Stimulated activated naive CD8-positive, alpha-beta T cell treated with anti-CD3 and anti-CD28 coated beads, Interleukin-15, Interleukin-2, amounts not matched to agents 100 U/mL and 50 U/mL, for 24 hours (primary cell): ENCODE data around the gene NT5DC4.

ENCODE experiments used
- ATAC-seq: fragments of 150-1000 bp; cut with Tn5 transposase; one replicate; pipeline ENCODE4 v1.10.0; 2021
- DNase-seq: peaks from one replicate; pipeline ENCODE4 v3.0.0; 2021

Gene NT5DC4

DNA sequence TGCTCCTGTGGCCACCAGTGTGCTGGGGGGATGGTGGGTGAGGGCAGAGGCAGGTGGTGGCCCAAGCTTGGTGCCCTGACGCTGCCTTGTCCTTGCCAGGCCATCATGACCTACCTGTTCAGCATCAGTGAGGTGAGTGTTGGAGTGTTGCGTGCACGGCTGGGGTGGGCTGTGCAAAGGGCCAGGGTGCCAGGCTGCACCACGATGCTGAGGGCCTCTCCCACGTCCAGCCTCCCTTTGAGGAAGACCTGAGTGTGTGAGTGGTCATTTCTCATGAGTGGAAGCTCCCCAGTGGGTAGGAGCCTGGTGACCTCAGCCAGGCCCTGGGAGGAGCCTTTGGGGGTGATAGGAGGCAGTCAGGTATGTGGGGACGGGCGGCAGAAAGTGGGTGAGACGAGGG is 3.2 kb downstream of the NT5DC4 start:
- DNase-seq (no peak), ATAC-seq (no peak)

DNA sequence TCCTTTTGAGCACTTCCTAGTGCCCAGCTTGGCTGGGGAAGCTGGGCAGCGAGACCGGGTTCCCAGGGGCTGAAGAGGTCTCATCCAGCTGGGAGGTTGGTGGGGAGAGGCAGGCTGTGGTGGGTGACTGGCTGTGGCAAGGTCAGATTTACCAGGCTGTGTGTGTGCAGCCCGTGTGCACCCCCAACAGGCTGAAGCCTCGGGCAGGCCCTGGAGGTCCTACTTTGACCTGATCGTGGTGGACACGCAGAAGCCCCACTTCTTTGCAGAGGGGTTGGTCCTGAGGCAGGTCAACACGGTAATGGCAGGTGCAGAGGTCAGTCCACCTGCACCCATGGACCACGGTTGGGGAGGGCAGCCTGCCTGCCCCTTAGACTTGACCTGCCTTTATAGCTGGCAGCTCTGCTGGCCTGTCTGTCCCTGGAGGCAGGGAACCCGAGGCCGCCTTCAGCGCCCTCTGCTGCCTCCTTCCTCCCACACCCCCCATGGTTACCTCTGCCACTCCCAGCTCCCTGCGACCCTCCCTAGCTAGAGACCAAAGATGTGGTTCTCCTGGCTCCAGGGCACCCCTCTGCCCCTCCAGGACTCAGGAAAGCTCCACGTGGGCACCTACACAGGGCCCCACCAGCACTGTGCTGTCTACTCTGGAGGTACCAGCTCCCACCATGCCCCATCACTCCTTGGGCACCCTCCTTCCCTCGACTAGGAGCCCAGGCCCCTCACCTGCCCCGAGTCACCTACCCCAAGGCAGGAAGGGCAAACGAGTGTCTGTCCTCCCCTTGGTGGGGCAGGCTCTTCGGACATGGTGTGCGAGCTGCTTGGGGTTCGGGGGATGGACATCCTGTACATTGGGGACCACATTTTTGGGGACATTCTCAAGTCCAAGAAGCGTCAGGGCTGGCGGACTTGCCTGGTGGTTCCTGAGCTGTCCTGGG is 4.0 kb downstream of the NT5DC4 start:
- DNase-seq (no peak), ATAC-seq (no peak)

DNA sequence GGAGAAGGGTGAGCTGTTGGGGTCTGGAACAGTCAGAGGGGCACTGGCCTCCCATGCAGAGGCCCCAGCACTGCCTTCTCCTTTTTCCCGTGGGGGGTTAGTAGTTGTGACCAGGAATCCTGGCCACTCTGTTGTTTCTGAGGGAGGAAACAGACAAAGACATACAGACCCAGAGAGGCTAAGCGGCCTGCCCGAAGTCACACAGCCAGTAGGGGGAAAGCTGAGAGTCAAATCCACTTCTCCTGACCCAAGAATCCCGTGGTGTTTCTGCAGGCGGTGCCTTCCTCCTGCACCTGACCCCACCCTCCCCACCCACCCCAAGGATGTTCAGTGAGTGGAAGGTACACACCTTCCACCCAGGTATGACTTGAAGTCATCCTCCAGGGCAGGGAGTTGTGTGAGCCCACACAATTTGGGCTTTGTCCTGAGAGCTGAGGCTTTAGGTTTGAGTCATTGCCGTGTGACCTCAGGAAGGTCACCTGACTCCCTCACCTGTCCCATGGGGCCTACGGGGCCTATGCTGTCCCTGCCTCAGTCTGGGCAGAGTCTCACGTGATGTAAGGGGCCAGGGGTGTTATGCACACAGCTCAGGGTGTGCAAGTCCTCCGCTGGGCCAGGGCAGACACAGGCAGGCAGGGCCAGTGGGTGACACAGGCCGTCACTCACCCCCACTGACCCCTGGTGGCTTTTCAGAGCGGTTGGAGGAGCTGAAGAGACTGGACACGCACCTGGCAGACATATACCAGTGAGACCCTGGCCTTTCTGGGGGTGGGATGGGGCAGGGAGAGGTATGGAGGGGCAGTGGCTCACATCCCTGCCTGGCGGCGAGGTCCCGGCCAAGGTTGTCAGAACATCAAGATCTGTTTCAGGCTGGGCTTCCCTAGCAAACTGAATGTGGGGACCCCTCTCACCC is 5.0 kb downstream of the NT5DC4 start:
- no peak for ATAC-seq

DNA sequence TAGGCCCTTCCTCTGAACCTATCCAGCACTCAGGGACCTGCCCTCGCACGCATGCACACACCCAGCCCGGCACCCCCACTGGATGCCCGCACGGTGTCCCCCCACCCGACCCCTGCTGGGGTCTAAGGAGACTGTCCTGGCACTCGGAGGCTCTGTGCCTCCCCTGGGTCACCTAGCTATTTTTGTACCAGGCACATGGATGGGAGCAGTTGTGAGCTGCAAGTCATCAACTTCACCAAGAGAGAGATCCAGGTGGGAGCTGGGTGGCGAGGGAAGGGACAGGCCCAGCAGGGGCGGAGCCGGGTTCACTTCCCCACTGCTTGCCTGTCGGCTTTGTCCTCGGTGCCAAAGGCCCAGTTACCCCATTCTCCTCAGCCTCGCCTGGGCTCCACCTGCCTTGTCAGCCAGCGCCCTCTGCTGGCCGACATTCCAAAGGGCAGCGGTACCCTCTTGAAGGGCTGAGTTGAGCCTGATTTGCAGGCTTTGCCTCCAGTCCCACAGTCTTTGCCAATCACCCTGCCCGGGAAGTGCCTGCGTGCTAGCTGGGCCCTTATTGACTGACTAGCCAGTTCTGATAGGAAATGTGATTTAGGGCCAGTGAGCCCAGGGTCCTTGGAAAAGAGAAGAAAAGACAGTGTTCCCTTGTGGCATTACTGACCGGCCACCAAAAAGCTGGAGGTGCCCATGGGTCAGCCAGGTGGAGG is 5.8 kb downstream of the NT5DC4 start:
- DNase-seq, result peak; percentile 88
- peak; percentile 92 for ATAC-seq

More for the DNA sequence above, 5.0 kb downstream of the NT5DC4 start:
- no peak for DNase-seq

DNA sequence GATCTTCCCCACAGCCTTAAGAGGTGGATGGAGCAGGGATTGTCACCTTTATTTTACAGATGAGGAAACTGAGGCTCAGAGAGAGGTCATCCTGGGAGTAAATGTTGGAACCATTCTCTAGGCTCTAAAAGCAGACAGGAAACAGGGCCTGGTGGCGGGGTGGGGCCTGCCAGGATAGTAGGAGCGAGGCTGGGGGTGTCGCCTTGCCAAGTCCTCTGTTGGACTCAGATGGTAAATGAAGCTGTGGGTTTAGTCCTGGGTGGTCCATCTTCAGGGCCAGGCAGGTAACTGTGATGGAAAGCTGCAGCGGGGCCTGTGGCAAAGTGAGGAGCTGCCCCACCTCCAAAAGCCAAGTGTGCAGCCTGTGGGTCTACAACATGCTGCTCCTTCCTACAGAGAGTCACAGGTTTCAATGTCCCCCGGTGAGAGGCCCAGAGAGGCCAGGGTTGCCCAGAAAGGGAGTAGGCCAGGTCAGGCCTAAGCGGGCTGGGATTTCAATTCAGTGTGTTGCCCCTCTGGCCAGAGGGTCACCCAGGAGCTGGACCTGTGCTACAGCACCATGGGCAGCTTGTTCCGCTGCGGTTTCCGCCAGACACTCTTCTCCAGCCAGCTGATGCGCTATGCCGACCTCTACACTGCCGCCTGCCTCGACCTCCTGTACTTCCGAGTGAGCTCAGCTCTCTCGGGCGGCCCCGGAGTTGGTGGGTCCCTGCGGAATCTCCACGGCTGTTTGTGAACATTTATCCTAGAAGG is 6.6 kb downstream of the NT5DC4 start:
- ATAC-seq (no peak), DNase-seq (no peak)

DNA sequence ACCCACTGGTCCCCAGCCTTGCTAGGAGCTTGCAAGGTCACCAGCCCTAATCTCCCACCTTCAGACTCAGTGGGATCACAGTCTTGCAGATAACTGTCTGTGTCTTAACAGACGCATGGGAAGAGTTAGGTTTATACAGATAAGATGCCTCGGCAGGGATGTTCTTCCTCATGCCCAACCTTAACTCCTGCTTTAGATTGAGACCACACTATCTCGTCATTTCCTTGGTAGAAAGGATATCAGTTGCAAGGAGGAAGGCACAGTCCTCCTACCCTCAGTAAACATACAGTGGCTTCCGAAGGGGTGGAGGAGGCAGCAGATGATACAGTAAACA is 7.2 kb downstream of the NT5DC4 start:
- ATAC-seq, result no peak
- DNase-seq, result no peak

DNA sequence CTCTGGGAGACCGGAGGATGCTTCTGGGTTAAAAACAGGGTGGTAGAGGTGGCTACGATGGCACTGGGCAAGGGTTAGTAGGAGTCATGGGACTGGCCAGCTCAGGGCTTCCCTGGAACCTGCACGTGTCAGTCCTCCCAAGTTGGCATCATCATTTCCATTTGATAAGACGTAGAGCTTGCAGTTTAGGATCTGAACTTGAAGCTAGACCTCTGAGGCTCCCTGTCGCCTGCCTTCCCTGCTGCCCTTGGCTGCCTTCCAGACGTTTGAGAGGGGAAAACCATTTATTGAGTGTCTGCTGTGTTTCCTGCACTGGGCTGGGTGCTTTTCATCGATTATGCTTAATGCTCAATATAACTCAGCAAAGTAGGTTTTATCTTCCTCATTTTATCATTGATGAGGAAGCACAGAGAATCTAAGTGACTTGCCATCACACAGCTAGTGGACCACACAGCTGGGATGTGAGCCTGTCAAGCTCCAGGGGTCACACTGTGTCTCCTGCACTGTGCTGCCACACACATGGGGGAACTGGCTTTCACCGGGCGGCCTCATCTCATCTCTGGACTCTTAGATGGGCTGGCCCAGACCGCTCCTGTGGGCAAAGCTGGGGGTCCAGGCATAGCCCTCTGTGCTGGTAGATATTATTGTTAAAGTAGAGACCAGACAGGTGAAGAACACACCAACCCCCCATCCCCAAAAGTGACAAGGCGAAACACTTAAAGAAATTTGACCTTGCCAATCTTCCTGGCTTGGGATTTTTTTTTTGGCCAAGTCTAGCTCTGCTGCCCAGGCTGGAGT is 7.8 kb downstream of the NT5DC4 start:
- ATAC-seq (no peak), DNase-seq (no peak)

DNA sequence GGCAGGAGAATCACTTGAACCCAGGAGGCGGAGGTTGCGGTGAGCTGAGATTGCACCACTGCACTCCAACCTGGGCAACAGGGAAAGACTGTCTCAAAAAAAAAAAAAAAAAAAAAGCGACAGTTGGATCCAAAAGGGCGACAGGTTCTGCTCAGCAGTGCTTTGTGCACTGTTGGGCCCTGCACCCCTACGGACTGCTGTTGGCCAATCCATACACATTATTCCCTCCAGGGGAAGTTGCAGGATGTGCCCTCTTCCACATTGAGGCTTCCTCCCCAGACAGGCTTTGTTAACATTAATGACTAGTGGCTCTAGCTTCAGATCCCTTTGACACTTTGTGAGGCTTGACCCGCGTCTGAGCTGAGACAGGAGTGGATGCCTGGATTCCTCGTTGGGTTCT is 9.4 kb downstream of the NT5DC4 start:
- no peak for DNase-seq
- ATAC-seq, result no peak

DNA sequence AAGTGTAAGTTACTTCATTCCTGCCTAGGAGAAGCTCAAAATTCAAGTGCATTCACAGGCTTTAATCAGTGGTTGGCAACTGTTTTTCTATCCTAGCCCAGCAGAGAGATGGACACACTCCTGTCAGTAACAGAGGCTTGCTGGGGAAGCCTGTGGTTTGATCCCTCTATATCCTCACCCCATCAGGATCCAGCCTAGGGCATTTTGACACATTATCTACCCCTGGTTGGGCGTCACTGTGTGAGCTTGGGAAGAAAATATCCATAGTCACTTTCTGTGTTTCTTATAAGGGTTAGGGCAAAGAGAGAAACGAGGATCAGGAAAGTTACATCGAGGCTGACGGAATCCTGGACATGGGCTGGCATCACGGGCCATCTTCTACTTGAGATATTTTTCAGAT is 10.0 kb downstream of the NT5DC4 start:
- ATAC-seq (no peak), DNase-seq (no peak)

DNA sequence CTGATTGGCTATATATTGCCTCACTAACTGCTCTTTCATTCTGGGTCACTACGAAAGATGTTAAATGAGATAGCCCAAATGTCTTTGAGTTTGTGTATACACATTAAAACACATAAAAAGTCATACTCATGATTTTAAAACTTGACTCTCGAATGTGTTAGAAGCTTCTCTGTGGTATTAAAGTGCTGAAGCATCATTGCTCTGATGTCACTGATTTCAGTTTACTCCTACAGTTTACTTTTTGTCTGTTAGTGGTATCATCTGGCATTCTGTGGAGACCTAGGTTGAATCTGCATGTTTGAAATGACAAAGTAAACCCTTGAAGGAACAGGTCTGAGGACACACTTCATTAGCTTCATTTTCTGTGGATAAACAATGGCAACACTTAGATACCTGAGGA is 10.7 kb downstream of the NT5DC4 start:
- DNase-seq (no peak), ATAC-seq (no peak)

DNA sequence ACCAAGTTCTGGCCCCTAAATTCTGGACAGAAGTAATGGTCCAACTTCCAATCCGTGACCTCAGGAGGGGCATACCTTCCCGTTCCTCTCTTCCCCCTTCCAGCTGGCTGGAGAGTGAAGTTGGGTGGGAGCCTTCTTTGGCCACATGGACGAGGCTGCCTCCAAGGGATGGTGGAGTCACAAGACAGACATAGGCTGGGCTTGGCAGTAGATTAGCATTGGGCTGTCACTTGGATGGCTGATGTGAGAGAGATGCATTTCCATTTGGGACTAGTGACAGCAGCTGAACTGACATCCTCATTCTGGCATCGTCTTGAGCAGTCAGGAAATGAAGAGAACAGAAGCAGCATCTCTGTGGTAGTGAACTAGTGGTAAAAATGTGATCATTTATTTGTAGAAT is 12.6 kb downstream of the NT5DC4 start:
- no peak for ATAC-seq
- DNase-seq, result no peak

DNA sequence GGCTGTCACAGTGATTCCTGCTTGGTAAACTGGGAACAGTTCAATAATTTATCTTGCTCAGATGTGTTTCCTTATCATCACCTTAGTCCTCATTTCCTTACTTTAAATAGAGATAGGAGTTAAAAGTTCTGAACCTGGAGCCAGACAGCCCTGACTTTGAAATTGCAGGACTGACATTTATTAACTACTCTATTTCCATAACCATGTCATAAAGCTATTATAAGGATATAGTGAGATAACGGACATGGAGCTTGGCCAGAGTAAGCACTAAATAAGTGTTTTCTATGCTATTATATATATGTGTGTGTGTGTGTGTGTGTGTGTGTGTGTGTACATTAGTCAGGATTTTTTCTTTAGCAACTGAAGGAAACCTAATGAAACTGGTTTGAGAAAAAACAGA is 13.1 kb downstream of the NT5DC4 start:
- no peak for DNase-seq
- no peak for ATAC-seq

DNA sequence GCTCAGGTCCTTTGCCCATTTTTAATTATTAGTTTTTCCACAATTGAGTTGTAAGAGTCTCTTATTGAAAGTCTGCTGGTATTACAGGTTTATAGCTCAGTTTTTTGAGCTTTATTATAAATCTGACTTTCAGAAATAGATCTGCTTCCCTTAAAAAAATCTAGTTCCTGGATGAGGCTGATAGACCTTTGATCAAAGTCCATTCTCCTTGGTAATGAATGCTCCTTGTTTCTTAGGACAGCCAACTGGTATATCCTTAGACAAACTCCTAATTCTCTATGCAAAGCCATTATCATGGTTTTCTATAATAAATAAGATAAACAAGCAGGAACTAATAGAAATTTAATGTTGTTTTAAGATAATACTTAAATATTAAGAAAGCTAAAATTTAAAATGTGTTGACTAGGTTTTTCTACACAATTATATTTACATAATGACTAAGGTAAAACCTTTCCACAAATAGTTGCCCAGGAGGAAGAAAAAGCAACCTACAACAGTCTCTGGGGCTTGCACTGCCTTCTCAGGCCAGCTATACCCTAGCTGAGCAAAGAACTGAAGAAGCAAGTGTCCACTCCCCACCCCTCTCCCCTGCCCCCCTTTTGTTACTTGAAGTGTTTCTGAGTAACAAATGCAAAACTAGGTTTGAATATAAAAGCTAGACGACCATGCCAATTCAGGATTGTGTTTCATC is 16.9 kb downstream of the NT5DC4 start:
- DNase-seq (no peak), ATAC-seq (no peak)

DNA sequence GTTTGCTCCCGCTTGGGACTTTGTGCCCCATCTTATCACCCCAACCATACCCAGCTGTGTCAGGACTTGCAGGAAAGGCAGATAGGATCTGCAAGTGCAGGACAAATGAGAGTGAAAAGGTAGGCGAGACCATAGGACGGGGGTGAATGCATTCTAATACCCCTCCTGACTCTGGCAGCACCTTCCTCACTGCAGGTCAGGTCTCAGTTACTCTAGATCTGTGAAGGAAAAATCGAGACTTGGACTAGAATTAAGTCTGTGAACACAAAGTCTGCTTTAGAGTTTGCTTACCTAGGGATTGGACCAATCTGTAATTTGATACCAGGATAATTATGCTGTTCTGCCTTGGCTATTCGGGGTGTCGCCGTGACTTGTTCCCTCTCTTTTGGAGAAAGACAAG is 19.7 kb downstream of the NT5DC4 start:
- no peak for ATAC-seq
- no peak for DNase-seq

DNA sequence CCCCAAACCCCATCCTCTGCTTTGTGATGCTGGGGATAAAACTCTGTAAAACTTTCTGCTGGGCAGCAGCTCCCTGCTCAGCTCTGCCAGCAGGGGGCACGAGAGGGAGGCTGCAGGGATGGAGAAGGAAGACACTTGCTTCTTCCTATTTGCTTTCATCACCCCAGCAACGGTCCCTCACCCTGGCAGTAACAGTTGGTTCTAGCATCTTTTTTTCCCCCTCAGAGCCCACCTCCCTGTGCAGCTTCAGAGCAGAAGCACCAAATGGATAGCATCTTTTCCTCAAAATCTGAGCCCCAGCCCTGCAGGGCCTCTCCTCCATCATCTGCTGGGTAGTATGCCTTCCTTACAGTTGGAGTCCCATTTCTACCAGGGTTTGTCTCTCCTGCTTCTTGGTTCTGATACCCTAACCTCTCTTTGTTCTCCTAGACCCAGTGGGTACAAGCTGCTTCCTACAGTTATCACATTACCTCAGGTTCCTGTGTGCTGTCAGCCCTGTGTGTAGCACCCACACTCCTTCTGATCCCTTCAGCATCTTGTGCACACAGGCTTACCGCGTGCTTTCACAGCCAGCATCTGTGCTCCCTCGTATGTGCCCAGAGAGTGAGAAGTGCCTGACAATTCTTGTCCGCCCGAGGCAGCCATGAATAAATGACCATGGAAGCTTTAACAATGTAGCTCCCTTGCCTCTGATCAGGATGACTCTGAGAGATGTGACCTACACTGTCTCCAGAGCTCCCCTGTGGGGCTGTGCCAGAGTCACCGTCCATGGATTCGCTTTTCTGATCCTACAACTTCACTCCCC is 29.1 kb downstream of the NT5DC4 start:
- peak; percentile 89 for DNase-seq
- peak; percentile 91 for ATAC-seq

DNA sequence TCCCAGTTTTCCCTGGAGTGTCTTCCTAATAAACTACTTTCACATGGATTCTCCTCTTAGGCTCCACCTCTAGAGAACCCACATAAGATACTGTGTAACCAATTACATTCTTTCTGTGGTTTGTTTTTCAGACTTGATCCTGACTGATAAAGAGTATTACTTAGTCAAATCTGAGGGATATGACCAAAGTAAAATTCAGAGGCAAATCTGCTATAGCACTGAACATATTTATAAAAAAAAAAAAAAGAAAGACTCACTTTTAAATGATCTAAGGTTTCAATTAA is 29.7 kb downstream of the NT5DC4 start:
- ATAC-seq (no peak), DNase-seq (no peak)

DNA sequence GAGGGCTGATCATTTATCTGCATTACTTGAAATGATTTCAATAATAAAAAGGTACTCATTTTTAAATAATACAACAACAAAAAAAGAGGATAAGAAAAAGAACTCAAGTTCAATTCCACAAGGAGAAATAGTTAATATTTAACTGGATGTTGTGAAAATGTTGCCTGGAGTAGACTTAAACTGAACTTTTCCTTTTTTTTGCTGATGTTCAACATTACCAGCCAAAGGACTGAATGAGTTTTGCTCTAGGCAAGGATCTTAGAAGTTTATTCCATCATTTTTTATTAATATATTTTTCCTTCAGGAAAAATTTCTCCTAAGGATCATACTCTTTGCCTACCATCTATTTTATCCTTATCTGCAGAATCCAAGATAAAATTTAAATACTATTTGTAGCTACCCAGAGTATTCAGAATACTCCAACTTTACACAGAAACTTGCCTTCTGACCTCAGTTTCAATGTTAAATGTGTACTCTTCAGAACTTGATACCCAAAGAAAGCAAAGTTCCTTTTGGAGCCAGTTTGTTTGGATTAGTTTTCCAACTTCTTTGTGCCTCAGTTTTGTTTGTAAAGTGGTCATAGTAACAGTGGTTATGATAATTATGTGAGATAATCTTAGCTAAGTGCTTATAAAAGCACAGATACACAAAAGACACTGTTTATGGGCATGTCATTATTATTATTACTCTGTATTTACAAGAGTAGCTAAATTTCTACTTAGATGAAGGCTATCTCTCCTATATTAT is 30.8 kb downstream of the NT5DC4 start:
- ATAC-seq (no peak), DNase-seq (no peak)

DNA sequence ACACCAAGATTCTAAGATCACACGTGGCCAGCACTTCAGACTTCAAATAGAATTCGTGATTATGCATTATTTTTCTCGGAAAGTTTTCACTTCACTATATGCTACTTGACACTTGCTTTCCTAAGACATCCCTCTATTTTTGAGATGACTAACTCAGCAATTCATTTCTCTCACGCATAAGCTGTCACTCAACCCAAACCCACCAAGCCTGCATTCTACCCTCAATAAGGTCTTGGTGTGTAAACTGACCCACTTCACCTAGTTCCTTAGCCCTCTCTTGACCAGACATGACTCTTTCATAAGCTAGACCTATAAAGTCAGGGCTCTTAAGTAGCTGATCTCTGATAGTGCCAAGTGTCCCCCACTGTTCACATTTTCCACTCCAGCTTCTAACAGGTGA is 31.8 kb downstream of the NT5DC4 start:
- no peak for ATAC-seq
- no peak for DNase-seq

DNA sequence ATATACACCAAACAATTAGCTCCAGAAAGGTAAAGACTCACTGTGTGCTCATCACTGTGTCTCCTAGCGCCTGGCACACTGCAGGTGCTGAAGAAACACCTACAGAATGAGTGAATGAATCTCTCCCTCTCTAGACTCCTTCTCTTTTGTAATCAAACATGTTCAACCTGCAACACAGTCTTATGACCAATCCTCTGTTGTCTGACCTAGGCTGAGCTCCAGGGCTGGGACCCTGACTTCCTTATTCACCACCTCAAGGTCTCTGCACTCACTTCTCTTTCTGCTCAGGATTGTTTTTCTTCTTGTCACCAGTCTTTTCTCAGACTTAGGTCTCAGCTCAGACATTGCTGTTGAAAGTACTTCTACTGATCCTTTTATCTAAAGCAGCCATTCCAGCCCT is 33.7 kb downstream of the NT5DC4 start:
- DNase-seq (no peak), ATAC-seq (no peak)
